ENCODE results near the gene MYO1A.
A peak's percentile ranks its signal among the peaks of the same experiment; 100 is the strongest.

Gene MYO1A

GRCh38 chr12:57040211-57040610 is 9.7 kb downstream of the MYO1A start:
- no peak for FAIRE-seq
- no peak for DNase-seq (ENCODE audit: insufficient read length, low spot score)
- TF ChIP-seq POU2F2 (IDR thresholded peaks at IDR 0.05; ENCODE audit: low read depth, low read length) (no peak), POLR2A (IDR thresholded peaks at IDR 0.05; ENCODE audit: low read depth, low read length) (no peak), POLR2AphosphoS5 (IDR thresholded peaks at IDR 0.05; ENCODE audit: low read depth, low read length) (no peak), PAX5 (IDR thresholded peaks at IDR 0.05; ENCODE audit: insufficient read depth, low read length, severe bottlenecking) (no peak)

DNA sequence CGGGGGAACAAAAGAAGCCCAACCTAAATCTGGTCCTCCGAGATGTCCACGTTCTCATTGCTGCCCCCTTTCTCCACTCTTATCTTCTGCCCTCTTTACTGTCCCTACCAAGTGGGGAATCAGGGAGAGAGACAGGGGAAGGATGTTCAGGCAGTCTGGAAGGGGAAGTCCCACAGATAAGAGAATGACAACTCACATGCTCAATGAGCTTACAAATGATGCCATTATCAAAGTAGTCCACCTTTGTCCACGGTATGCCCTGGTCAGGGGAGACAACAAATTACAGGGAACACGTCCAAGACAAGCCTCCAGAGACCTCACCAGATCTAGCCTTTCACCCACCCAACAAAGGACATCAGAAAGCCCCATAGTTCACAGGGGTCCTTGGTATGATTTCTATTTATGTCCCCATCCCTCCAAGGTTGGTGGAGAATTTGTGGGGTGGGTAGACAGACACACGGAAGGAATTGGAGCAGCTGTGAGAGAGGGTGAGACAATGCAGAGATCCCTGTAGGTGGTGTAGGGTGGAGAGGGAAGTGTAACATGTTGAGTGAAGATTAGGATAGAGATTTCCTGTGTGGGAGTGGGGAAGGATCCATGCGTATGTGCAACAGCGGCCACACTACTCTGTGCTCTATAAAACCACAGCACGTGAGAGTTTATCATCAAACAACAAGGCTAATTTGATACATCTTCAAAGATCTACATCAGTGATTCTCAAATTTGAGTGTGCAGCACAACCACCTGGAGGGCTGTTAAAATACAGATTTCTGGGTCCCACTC is 10.7 kb downstream of the MYO1A start:
- DNase-seq (ENCODE audit: insufficient read length, low spot score) (no peak), FAIRE-seq (no peak)
- TF ChIP-seq PAX5 (IDR thresholded peaks at IDR 0.05; ENCODE audit: insufficient read depth, low read length, severe bottlenecking) (no peak), TAF1 (IDR thresholded peaks at IDR 0.05; ENCODE audit: low read depth, low read length) (no peak), POU2F2 (IDR thresholded peaks at IDR 0.05; ENCODE audit: low read depth, low read length) (no peak), POLR2AphosphoS5 (IDR thresholded peaks at IDR 0.05; ENCODE audit: low read depth, low read length) (no peak), SPI1 (IDR thresholded peaks at IDR 0.05; ENCODE audit: low read depth, low read length) (no peak), POLR2A (IDR thresholded peaks at IDR 0.05; ENCODE audit: low read depth, low read length) (no peak)

GRCh38 chr12:57037264-57037663 is 12.7 kb downstream of the MYO1A start:
- no peak for FAIRE-seq
- no peak for DNase-seq (ENCODE audit: insufficient read length, low spot score)
- TF ChIP-seq PAX5 (IDR thresholded peaks at IDR 0.05; ENCODE audit: insufficient read depth, low read length, severe bottlenecking), result no peak
- TF ChIP-seq POLR2AphosphoS5 (IDR thresholded peaks at IDR 0.05; ENCODE audit: low read depth, low read length), result no peak

DNA sequence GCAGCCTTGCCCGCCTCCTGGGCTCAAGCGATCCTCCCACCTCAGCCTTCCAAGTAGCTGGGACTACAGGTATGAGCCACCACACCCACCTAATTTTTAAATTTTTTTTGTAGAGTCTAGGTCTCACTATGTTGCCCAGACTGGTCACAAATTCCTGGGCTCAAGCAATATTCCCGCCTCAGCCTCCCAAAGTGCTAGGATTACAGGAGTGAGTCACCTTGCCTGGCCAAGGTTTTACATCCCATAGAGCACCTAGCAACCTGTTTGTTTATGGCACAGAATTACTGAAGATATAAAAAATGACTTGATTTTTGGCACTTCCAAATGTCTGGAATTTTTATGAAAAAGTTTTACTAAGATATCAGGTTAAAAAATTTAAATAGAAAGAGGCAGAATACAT is 16.5 kb downstream of the MYO1A start:
- TF ChIP-seq PAX5 (IDR thresholded peaks at IDR 0.05; ENCODE audit: insufficient read depth, low read length, severe bottlenecking) (no peak), POU2F2 (IDR thresholded peaks at IDR 0.05; ENCODE audit: low read depth, low read length) (no peak), POLR2AphosphoS5 (IDR thresholded peaks at IDR 0.05; ENCODE audit: low read depth, low read length) (no peak), TAF1 (IDR thresholded peaks at IDR 0.05; ENCODE audit: low read depth, low read length) (no peak), SPI1 (IDR thresholded peaks at IDR 0.05; ENCODE audit: low read depth, low read length) (no peak), POLR2A (IDR thresholded peaks at IDR 0.05; ENCODE audit: low read depth, low read length) (no peak)
- DNase-seq (ENCODE audit: insufficient read length, low spot score) (no peak), FAIRE-seq (no peak)

DNA sequence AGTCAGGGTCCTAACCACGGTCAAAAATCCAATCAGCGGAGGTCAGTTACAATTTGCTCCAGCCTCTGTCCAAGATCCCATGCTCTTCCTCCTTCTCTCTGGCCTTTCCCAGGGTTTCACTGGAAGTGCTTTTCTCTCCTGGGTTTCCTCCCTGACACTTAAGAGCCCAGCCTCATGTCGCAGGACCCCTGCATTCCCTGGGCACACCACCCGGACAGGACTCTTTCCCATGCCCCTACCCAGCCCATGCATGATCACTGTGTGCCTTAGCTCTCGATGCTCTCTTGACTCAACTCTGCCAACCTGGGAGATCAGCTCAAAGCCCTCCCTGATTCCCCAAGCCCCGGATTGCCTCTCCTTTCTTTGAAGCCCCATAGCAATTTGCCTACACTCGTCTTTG is 18.1 kb downstream of the MYO1A start:
- FAIRE-seq, result no peak
- no peak for TF ChIP-seq POU2F2 (IDR thresholded peaks at IDR 0.05; ENCODE audit: low read depth, low read length)
- no peak for TF ChIP-seq TAF1 (IDR thresholded peaks at IDR 0.05; ENCODE audit: low read depth, low read length)
- TF ChIP-seq SPI1 (IDR thresholded peaks at IDR 0.05; ENCODE audit: low read depth, low read length), result no peak
- TF ChIP-seq POLR2A (IDR thresholded peaks at IDR 0.05; ENCODE audit: low read depth, low read length), result no peak
- TF ChIP-seq PAX5 (IDR thresholded peaks at IDR 0.05; ENCODE audit: insufficient read depth, low read length, severe bottlenecking), result no peak
- no peak for TF ChIP-seq POLR2AphosphoS5 (IDR thresholded peaks at IDR 0.05; ENCODE audit: low read depth, low read length)
- DNase-seq (ENCODE audit: insufficient read length, low spot score), result no peak

GRCh38 chr12:57031138-57031725 is 18.7 kb downstream of the MYO1A start:
- peak; percentile 47 for FAIRE-seq
- DNase-seq (ENCODE audit: insufficient read length, low spot score), result peak; percentile 26
- TF ChIP-seq POLR2A (IDR thresholded peaks at IDR 0.05; ENCODE audit: low read depth, low read length), result no peak
- TF ChIP-seq TAF1 (IDR thresholded peaks at IDR 0.05; ENCODE audit: low read depth, low read length), result 0 out of 2 replicates have a peak, but pooled peaks have one; percentile 7

GRCh38 chr12:57029457-57029856 is 20.5 kb downstream of the MYO1A start:
- no peak for DNase-seq (ENCODE audit: insufficient read length, low spot score)
- TF ChIP-seq PAX5 (IDR thresholded peaks at IDR 0.05; ENCODE audit: insufficient read depth, low read length, severe bottlenecking), result no peak
- TF ChIP-seq POU2F2 (IDR thresholded peaks at IDR 0.05; ENCODE audit: low read depth, low read length), result no peak
- TF ChIP-seq POLR2A (IDR thresholded peaks at IDR 0.05; ENCODE audit: low read depth, low read length), result no peak
- TF ChIP-seq TAF1 (IDR thresholded peaks at IDR 0.05; ENCODE audit: low read depth, low read length), result no peak
- TF ChIP-seq SPI1 (IDR thresholded peaks at IDR 0.05; ENCODE audit: low read depth, low read length), result no peak
- no peak for TF ChIP-seq POLR2AphosphoS5 (IDR thresholded peaks at IDR 0.05; ENCODE audit: low read depth, low read length)
- no peak for FAIRE-seq

DNA sequence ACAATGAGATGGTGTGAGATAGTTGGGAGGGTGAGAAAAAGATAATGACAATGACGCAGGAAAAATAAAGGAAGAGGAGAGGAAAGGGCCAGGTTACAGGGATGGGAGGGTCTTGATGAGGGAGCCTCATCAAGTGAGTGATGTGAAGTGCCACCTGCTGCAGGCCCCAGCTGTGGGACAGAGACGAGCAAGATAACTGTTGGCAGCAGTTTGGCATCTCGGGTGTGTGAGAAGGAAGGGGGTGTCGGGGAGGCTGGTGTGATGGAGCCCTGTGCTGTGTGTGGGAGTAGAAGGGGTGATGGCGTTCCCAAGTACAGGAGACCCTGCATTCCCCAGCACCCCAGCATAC is 22.1 kb downstream of the MYO1A start:
- TF ChIP-seq POU2F2 (IDR thresholded peaks at IDR 0.05; ENCODE audit: low read depth, low read length), result no peak
- no peak for TF ChIP-seq POLR2AphosphoS5 (IDR thresholded peaks at IDR 0.05; ENCODE audit: low read depth, low read length)
- no peak for TF ChIP-seq POLR2A (IDR thresholded peaks at IDR 0.05; ENCODE audit: low read depth, low read length)
- TF ChIP-seq TAF1 (IDR thresholded peaks at IDR 0.05; ENCODE audit: low read depth, low read length), result no peak
- TF ChIP-seq PAX5 (IDR thresholded peaks at IDR 0.05; ENCODE audit: insufficient read depth, low read length, severe bottlenecking), result no peak
- no peak for TF ChIP-seq SPI1 (IDR thresholded peaks at IDR 0.05; ENCODE audit: low read depth, low read length)
- FAIRE-seq, result no peak

GRCh38 chr12:57027011-57027804 is 22.7 kb downstream of the MYO1A start:
- TF ChIP-seq SPI1 (IDR thresholded peaks at IDR 0.05; ENCODE audit: low read depth, low read length) (no peak), TAF1 (IDR thresholded peaks at IDR 0.05; ENCODE audit: low read depth, low read length) (no peak), POU2F2 (IDR thresholded peaks at IDR 0.05; ENCODE audit: low read depth, low read length) (no peak), POLR2A (IDR thresholded peaks at IDR 0.05; ENCODE audit: low read depth, low read length) (no peak), PAX5 (IDR thresholded peaks at IDR 0.05; ENCODE audit: insufficient read depth, low read length, severe bottlenecking) (no peak), POLR2AphosphoS5 (IDR thresholded peaks at IDR 0.05; ENCODE audit: low read depth, low read length) (no peak)
- FAIRE-seq (peak; percentile 33), DNase-seq (ENCODE audit: insufficient read length, low spot score) (no peak)

More for the DNA sequence above, 22.1 kb downstream of the MYO1A start:
- no peak for DNase-seq (ENCODE audit: insufficient read length, low spot score)

All from GM12891 (cell line).